NCI-H226 (cell line): Measurements from ENCODE around the gene PTPRN2.
"Not testable (repeated sequence)": the region's sequence is repeated elsewhere in the genome, so short reads cannot be mapped to it uniquely, and the experiment has no call there.

Experiments
- DNase-seq: peaks from one replicate; pipeline ENCODE4 v3.0.0-alpha.2; 2015

Gene PTPRN2

GRCh38 chr7:158530800-158531609, 56.6 kb downstream of the PTPRN2 start:
- DNase-seq, result no peak

- DNase-seq, result no peak
Observed at GRCh38 chr7:158529181-158530096, 58.2 kb downstream of the PTPRN2 start.

GRCh38 chr7:158527915-158528502, 59.6 kb downstream of the PTPRN2 start:
- DNase-seq, result no peak

GRCh38 chr7:158527495-158527894, 60.1 kb downstream of the PTPRN2 start:
- no peak for DNase-seq

- DNase-seq, result no peak
Observed at GRCh38 chr7:158527038-158527437, 60.6 kb downstream of the PTPRN2 start.

- DNase-seq, result no peak
Observed at GRCh38 chr7:158526531-158526930, 61.1 kb downstream of the PTPRN2 start.

- DNase-seq, result no peak
Observed at GRCh38 chr7:158525648-158526484, 61.8 kb downstream of the PTPRN2 start.

- no peak for DNase-seq
Observed at GRCh38 chr7:158524749-158525635, 62.6 kb downstream of the PTPRN2 start.

- not testable (repeated sequence) for DNase-seq
Observed at GRCh38 chr7:158524286-158524685, 63.3 kb downstream of the PTPRN2 start.

- not testable (repeated sequence) for DNase-seq
Observed at GRCh38 chr7:158523877-158524276, 63.7 kb downstream of the PTPRN2 start.

- not testable (repeated sequence) for DNase-seq
Observed at GRCh38 chr7:158523165-158523856, 64.3 kb downstream of the PTPRN2 start.

GRCh38 chr7:158521795-158522194, 65.8 kb downstream of the PTPRN2 start:
- DNase-seq, result not testable (repeated sequence)

GRCh38 chr7:158520825-158521224, 66.8 kb downstream of the PTPRN2 start:
- DNase-seq, result no peak

- no peak for DNase-seq
Observed at GRCh38 chr7:158519633-158520174, 67.9 kb downstream of the PTPRN2 start.

GRCh38 chr7:158518980-158519632, 68.5 kb downstream of the PTPRN2 start:
- no peak for DNase-seq

GRCh38 chr7:158517571-158517970, 70.1 kb downstream of the PTPRN2 start:
- DNase-seq, result no peak

GRCh38 chr7:158517072-158517471, 70.6 kb downstream of the PTPRN2 start:
- DNase-seq, result no peak

- no peak for DNase-seq
Observed at GRCh38 chr7:158516524-158516923, 71.1 kb downstream of the PTPRN2 start.

GRCh38 chr7:158512869-158513268, 74.8 kb downstream of the PTPRN2 start:
- no peak for DNase-seq

GRCh38 chr7:158512042-158512441, 75.6 kb downstream of the PTPRN2 start:
- DNase-seq, result no peak
